Esophagus muscularis mucosa (tissue), 3 donors: ENCODE data around the gene DLG4.
"Not testable (repeated sequence)": the region's sequence is repeated elsewhere in the genome, so short reads cannot be mapped to it uniquely, and the experiment has no call there.

ENCODE experiments used
- POLR2AphosphoS5 ChIP-seq, 2 donors: sonication (generic); formaldehyde crosslinking; IDR thresholded peaks; one replicate each; pipeline ENCODE4 v1.6.1; 2017; ENCODE audit warnings: antibody characterized with exemption in 2 of 2
- TF ChIP-seq, protein P1 (sequence below), 3 experiments: fragments of 200-600 bp in 2 of 3; fragments of 450-650 bp in 1 of 3; sonication (generic) in 2 of 3; IDR thresholded peaks; one replicate each; pipeline ENCODE4 v1.5.1; 2017 to 2019; ENCODE audit warnings: antibody characterized with exemption in 3 of 3, mild to moderate bottlenecking in 2 of 3, moderate library complexity in 1 of 3

DNA sequence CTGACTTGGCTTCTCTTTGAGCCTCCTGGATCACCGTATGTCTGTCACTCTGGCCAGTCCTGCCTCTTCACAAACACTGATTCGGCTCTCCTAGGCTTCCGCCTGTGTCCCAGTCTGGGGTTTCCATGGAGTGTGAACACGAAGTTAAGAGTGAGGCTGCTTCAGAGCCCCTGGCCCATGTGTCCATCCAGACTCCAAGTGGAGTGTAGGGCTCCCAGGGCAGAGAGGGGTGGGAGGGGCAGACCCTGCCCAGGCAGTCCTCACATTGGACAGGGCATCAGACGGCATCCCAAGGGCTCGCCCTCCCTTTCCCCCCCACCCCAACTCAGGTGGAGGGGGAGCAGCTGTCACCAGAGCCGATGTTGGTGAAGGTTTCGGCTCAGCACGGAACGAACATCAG lies 24.2 kb upstream of the DLG4 start:
- not testable (repeated sequence) for TF ChIP-seq POLR2AphosphoS5 (IDR thresholded peaks at IDR 0.05)
- TF ChIP-seq, protein P1, sequence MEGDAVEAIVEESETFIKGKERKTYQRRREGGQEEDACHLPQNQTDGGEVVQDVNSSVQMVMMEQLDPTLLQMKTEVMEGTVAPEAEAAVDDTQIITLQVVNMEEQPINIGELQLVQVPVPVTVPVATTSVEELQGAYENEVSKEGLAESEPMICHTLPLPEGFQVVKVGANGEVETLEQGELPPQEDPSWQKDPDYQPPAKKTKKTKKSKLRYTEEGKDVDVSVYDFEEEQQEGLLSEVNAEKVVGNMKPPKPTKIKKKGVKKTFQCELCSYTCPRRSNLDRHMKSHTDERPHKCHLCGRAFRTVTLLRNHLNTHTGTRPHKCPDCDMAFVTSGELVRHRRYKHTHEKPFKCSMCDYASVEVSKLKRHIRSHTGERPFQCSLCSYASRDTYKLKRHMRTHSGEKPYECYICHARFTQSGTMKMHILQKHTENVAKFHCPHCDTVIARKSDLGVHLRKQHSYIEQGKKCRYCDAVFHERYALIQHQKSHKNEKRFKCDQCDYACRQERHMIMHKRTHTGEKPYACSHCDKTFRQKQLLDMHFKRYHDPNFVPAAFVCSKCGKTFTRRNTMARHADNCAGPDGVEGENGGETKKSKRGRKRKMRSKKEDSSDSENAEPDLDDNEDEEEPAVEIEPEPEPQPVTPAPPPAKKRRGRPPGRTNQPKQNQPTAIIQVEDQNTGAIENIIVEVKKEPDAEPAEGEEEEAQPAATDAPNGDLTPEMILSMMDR (IDR thresholded peaks at IDR 0.05): not testable (repeated sequence)
